Measurements from ENCODE around the gene SRGAP3.

- no peak for TF ChIP-seq CTCF (IDR thresholded peaks at IDR 0.05; ENCODE audit: insufficient read depth, low read depth, low read length)
- TF ChIP-seq EZH2 (IDR thresholded peaks at IDR 0.05; ENCODE audit: insufficient read depth, low read length) = no peak
Measured at GRCh38 chr3:8964436-8965370, 284.7 kb downstream of the SRGAP3 start.
